Vagina (tissue), 2 donors: ENCODE measurements around the gene KLKB1.
"Not testable (repeated sequence)": the region's sequence is repeated elsewhere in the genome, so short reads cannot be mapped to it uniquely, and the experiment has no call there.

Experiments used
- POLR2A ChIP-seq, 2 donors: fragments of 450-650 bp; IDR thresholded peaks; one replicate each; pipeline ENCODE4 v1.6.1; 2017; ENCODE audit warnings: antibody characterized with exemption in 2 of 2, mild to moderate bottlenecking in 2 of 2, moderate library complexity in 2 of 2
- TF ChIP-seq, protein P1 (sequence below), 3 experiments: fragments of 450-650 bp in 2 of 3; fragments of 200-600 bp in 1 of 3; sonication (generic) in 1 of 3; IDR thresholded peaks; one replicate each; pipeline ENCODE4 v1.5.1; 2017 to 2019; ENCODE audit warnings: antibody characterized with exemption in 3 of 3, mild to moderate bottlenecking in 2 of 3, moderate library complexity in 2 of 3

DNA sequence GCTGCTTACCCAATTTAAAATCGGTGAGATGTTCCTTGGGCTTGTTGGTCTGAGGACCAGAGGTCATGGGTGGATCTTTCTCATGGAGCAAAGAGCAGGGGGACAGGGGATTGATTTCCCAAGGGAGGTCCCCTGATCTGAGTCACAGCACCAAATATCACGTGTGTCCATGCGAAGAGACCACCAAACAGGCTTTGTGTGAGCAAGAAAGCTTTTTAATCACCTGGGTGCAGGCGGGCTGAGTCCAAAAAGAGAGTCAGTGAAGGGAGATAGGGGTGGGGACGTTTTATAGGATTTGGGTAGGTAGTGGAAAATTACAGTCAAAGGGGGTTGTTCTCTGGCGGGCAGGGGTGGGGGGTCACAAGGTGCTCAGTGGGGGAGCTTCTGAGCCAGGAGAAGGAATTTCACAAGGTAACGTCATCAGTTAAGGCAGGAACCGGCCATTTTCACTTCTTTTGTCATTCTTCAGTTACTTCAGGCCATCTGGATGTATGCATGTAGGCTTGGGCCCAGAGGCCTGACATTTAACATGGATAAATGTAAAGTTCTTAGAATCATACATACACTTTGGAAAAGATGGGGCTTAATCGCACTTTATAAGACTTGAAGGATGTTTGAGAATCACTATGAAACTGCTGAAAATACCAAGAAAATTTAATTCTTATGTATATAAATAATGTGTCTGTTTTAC is 19.9 kb downstream of the KLKB1 start:
- TF ChIP-seq, protein P1, sequence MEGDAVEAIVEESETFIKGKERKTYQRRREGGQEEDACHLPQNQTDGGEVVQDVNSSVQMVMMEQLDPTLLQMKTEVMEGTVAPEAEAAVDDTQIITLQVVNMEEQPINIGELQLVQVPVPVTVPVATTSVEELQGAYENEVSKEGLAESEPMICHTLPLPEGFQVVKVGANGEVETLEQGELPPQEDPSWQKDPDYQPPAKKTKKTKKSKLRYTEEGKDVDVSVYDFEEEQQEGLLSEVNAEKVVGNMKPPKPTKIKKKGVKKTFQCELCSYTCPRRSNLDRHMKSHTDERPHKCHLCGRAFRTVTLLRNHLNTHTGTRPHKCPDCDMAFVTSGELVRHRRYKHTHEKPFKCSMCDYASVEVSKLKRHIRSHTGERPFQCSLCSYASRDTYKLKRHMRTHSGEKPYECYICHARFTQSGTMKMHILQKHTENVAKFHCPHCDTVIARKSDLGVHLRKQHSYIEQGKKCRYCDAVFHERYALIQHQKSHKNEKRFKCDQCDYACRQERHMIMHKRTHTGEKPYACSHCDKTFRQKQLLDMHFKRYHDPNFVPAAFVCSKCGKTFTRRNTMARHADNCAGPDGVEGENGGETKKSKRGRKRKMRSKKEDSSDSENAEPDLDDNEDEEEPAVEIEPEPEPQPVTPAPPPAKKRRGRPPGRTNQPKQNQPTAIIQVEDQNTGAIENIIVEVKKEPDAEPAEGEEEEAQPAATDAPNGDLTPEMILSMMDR (IDR thresholded peaks at IDR 0.05): not testable (repeated sequence)
- TF ChIP-seq POLR2A (IDR thresholded peaks at IDR 0.05): not testable (repeated sequence)
